Myocyte (in vitro differentiated cells): Measurements from ENCODE around the gene UCN. TPM values are rescaled to one million over a fixed set of nuclear protein-coding genes. Genes with fewer than 3 reads are reported as not detected.
"Not testable (repeated sequence)": the region's sequence is repeated elsewhere in the genome, so short reads cannot be mapped to it uniquely, and the experiment has no call there.

Experiments
- DNase-seq: peaks from one replicate; pipeline ENCODE4 v3.0.0-alpha.2; 2012; ENCODE audit warnings: low read depth
- polyA plus RNA-seq: library from polyadenylated mRNA; unstranded; fragments of >200 nt; gene quantifications from one replicate; pipeline ENCODE4 v1.2.1, GENCODE V29; 2012; ENCODE audit warnings: missing spikeins
- total RNA-seq: library from RNA; depleted of rRNA; stranded (reverse); fragments of >200 nt; gene quantifications from 2 replicates; pipeline ENCODE4 v1.2.3, GENCODE V29; 2014

Gene UCN
- total RNA-seq, result 2.4 and 6.6 TPM in 2 replicates
- polyA plus RNA-seq, result 2.2 TPM

DNA sequence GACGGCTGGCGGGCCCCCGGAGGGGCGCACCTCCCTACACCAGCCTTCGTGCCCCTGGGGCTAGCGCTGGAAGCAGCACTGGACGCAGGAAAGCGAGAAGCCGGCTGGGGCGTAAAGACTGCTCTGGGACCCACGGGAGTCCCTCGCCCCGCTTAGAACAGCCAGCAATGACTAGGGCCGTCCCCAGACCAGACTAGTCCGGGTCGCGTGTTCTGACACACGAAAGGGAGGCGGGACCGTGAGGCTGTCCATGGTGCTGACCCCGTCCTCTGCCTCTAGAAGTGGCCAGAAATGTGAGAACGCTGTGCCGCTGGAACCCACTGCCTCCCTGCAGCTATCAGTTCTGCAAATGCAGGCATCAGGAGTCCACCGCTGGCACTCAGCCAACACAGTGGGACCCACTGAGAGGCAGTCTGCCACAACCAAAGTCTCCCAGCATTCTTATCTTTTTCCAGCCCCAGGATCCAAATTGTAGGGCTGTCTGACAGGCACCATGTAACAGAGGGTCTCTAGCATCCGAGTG lies at the start of gene UCN:
UCN (minus strand) TSS at position 87 of the 523 bp plus-strand sequence. CDS start 550 bp downstream, outside the sequence.
- DNase-seq, result peak; percentile 34

GRCh38 chr2:27356382-27357181 lies 48.3 kb upstream of the UCN start, which contains the start of gene GTF3C2:
Gene GTF3C2, minus strand, starts transcription at chr2:27356764. Its CDS starts 13,210 bp downstream, at chr2:27343554.
- peak; percentile 97 for DNase-seq

DNA sequence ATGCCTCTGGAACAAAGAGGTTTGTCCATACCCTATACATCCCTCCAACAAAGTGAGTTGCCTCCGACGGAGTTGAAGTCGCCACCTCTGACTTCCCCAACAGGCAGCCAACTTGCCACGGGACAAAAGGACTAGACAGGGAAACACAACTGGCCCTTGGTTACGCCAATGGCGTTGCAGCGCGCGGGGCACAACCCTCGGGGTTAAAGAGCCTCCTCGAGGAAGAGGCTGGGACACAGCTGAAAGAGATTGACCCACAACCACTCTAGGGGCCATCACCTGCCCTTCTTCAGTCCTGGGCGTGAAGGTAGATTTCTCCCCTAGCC lies 47.8 kb upstream of the UCN start:
- peak; percentile 60 for DNase-seq

DNA sequence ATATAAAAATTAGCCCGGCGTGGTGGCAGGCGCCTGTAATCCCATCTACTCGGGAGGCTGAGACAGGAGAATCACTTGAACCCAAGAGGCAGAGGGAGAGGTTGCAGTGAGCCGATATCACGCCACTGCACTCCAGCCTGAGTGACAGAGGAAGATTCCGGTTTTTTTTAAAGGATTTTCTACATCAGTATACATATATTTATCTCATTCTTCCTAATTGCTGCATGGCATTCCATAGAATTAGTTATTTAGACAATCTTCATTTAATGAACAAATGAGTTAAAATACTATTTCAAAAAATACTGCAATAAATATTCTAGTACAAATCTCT lies 46.3 kb upstream of the UCN start:
- DNase-seq, result no peak

DNA sequence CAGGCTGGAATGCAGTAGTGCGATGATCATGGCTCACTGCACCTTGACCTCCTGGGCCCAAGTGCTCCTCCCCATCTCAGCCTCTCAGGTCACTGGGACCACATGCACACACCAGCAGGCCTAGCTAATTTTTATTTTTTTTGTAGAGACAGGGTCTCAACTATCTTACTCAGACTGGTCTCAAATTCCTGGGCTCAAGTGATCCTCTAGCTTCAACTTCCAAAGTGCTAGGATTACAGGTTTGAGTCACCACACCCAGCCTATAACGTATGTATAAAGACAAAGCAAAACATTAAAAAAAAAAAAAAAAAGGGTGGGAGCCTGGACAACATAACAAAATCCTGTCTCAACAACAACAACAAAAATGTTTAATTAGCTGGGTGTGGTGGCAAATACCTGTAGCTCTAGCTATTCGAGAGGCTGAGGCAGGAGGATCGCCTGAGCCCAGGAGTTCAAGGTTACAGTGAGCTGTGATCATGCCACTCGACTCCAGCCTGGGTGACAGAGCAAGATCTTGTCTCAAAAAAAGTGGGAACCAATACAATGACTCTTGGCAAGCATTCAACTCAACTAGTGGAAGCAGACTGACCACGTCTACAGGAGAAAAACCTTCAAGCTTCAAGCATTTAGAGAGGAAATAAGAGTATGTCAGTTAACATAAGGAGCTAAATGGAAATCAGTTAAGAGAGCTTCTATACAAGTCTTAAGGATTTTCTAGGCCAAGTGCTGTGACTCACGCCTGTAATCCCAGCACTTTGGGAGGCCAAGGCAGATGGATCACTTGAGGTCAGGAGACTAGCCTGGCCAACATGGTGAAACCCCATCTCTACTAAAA lies 45.7 kb upstream of the UCN start:
- DNase-seq, result peak; percentile 56

- DNase-seq, result not testable (repeated sequence)
These were observed 45.1 kb upstream of the UCN start for GRCh38 chr2:27353386-27353761.

GRCh38 chr2:27351802-27352598 lies 43.8 kb upstream of the UCN start:
- no peak for DNase-seq

DNA sequence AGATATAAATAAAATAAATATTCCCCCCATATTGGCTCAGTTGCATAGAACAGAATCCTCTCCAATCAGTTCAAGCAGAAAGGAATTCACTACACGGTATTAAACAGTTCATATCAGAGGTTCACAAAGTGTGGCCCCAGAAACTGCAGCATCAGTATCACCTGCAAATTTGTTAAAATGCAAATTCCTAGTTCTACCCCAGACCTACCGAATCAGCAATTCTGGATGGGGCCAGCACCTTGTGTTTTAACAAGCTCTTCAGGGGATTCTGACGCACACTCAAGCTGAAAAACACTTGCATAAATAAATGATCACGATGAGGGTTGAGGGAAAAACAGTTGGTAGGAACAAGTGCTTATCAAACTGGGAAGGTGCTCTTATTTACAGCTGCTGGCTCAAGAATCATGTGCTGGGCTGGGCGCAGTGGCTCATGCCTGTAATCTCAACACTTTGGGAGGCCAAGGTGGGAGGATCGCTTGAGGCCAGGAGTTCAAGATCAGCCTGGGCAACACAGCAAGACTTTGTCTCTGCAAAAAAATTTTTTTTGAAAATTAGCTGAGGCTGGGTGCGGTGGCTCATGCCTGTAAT lies 42.0 kb upstream of the UCN start:
- no peak for DNase-seq

GRCh38 chr2:27347641-27348040 lies 39.4 kb upstream of the UCN start:
- DNase-seq, result no peak

- DNase-seq, result no peak
These were observed 27.9 kb upstream of the UCN start for GRCh38 chr2:27336173-27336572.

DNA sequence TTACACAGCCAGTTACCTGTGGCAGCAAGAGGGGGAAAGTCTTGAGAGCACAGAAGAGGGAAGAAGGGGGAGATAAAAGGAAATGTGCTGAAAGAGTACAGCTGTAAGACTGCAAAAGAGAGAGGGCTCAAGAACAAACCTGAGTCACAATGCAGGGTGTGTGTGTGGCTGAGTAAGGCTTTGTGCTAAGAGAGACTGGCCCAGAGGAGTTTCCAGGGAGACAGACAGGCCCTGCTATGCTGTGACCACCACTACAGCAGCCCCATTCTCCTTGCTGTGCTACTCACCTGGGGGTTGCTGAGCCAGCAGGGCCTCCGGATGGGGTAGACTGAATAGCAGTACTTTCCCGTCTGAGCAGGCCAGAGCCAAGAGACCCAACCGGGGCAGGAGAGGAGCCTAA lies 27.1 kb upstream of the UCN start:
- no peak for DNase-seq

DNA sequence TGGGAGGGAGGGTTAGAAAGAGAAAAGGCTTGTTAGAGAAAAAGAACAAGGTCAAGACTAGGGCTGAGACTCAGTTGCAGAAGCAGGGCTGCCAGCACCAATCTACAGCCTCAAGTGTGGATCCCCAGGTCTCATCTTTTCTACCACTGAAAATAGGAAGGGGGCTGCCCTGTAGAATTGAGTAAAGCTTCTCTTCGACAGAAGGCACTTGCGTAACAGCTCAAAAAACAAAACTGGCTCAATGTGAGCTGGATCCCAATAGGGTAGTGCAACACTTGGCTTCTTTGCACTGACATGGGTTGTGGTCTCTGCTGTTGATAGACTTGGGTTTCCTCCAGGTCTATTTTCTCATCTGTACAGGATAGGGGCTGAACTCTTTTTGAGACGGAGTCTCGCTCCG lies 16.5 kb upstream of the UCN start:
- DNase-seq, result no peak

DNA sequence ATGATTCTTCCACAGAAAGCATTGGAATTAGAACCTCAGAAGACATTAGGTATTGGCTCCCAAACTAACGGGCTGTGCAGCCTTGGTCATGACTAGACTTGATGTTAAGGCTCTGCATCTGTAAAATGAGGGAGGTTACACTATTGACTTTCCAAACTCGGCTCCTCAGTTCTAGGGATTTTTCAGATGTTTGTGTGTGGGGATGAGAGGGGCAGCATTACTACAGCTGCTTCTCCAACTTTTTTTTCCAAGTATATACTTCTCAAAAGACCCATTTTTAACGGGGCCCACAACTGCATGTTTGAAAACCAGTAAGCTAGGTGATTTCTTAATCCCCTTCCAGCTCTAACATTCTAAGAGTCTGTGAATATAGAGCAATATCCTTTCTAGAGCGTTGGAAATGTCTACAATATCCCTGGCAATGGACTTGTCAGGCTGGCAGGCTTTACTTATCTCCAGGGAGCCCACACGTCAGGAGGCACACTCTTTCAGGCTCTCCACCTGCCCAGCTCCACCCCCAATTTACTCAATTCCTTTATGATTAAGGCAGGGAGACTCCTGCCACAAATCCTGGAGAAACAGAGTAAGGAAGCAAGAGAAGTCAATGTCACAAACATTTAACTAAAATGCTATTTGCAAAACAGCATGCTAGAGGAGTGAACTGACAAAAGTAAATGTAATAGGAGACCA lies 15.5 kb upstream of the UCN start:
- no peak for DNase-seq

GRCh38 chr2:27322766-27323595 lies 14.7 kb upstream of the UCN start, which contains the start of gene MPV17:
Gene MPV17, minus strand, starts transcription at chr2:27323097. Its CDS starts 580 bp downstream, at chr2:27322517.
- peak; percentile 93 for DNase-seq

DNA sequence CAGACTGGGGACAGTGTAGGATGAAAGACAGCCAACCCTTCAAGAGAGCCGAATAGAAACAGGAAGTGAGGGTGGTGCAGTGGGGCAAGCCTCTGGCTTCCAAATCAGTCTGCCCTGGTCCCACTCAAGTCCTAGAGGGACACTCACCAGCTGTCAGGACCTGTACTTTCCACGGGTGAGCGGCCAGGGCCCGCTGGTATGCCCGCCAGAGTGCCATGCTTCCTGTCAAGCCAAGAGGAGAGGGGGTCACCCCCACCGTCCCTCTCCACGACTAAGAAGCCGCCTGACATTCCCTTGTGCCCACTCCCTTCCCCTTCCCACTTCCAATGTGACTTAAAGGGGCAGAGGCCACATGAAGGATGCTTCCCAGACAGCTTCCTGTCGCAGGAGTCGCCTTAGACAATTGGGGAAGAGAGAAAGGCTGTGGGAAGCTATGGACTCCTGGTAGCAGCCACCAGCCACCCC lies 14.1 kb upstream of the UCN start:
- DNase-seq, result peak; percentile 34

GRCh38 chr2:27320958-27321543 lies 12.8 kb upstream of the UCN start:
- peak; percentile 97 for DNase-seq

DNA sequence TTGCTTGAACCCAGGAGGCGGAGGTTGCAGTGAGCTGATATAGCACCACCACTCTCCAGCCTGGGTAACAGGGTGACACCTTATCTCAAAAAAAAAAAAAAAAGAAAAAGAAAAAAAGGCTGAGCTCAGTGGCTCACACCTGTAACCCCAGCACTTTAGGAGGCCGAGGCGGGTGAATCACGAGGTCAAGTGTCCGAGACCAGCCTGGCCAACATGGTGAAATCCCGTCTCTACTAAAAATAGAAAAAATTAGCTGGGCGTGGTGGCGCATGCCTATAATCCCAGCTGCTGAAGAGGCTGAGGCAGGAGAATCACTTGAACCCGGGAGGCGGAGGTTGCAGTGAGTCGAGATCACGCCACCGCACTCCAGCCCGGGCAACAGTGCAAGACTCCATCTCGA lies 11.6 kb upstream of the UCN start:
- not testable (repeated sequence) for DNase-seq

GRCh38 chr2:27316655-27317412 lies 8.6 kb upstream of the UCN start:
- no peak for DNase-seq
